NAMALWA (cell line): ENCODE data around the gene DPYSL3.

Experiments used
- DNase-seq: peaks from one replicate; pipeline ENCODE4 v3.0.0-alpha.2; 2015; ENCODE audit warnings: low spot score

The DPYSL3 gene

GRCh38 chr5:147512659-147513379, 3.0 kb upstream of the DPYSL3 start:
- DNase-seq = no peak

DNA sequence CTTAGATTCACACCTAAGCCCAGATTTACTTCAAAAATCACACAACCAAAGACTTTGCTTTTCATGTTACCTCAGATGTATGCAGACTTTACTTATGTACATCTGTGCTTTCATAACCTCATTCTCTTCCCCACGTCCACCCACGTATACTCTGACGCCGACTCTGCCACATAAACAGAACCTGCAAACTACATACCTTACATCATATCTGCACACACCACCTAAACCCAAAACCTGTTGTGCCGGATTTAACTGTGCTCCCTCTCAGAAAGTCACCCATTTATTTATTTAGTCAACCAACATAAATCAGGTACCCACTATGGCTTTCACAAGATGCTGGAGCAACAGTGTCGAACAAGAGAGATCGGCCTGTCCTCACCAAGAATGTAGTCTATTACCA, 1.0 kb upstream of the DPYSL3 start:
- DNase-seq = no peak

DNA sequence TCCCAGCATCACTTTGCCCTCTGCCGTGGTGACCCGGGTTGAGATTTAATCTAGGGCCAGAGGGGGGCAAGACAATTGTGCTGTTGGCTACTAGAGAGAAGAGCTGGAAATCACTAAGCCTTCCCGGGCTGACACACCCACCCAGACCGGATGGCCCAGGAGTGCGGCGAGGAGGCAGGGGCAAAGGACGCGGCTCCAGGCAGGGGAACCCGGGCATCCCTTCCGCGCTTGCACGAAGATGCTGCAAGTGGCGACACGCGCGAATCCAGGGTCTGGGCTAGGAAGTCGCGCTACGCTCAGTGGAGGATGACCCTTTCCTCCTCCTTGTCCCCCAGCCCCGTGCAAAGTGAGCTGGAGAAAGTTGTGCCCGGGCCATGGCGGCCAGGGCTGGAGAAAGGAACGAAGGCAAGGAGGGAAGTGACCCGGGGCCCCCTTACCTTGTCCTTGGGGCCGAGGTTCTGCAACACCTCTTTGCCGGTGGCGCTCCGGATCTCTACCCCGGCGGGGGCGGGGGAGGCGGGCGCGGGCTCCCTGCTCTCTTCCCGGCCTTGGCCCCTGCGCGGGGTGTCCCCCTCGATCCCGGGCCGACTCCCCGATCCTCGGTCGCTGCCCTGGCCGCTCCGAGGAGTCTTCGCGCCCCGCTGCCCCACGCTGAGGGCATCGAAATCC, 693 bp downstream of the DPYSL3 start:
- DNase-seq = no peak

- DNase-seq = no peak
Measured at GRCh38 chr5:147508711-147509040, 1.2 kb downstream of the DPYSL3 start.

DNA sequence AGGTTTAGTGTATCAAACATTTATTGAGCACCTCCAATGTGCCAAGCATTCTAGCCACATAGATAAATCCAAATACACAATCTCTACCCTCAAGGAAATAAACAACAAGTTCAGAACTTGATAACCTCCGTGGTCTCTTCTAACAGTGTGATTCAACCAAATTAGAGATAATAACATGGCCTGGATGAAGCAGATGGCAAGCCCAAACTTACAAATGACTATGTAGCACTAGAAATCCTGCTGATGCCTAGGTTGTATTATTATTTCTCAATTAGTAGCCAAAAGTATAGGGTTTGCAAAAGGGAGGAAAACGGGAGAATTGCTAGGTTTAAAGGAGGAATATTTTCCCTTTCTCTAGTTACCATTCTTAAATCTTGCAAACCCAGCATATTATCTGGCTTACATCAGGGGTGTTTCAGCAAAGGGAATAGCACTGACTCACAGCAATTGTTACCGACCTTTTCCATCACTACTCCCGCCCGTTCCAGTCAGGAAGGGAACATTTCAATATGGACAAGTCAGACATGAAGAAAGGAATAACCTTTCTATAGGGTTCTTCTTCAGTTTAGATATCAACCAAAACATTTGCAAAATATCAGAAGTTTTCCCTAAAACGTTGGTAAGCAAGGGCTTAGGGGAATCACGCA, 2.3 kb downstream of the DPYSL3 start:
- no peak for DNase-seq

- no peak for DNase-seq
Measured at GRCh38 chr5:147504535-147504934, 5.3 kb downstream of the DPYSL3 start.

DNA sequence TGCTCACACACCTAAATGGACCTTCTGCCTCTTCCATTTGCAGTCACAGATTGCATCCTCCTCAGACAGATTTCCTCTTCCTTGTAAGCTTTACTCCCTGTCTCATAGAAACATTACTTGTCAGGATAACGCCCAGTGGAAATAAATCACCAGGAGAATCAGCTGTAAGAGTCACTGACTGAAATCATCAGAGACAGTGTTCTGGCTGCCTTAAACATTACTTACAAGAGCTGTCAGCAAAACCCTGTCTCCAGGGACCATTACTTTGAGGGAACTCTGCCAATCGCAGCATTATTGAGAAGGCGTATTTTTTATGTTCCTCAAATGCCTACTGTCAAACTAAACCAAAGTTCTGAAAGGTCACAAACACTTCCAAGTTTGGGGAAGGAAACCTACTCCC, 5.9 kb downstream of the DPYSL3 start:
- no peak for DNase-seq

GRCh38 chr5:147490989-147491388, 18.9 kb downstream of the DPYSL3 start:
- no peak for DNase-seq

DNA sequence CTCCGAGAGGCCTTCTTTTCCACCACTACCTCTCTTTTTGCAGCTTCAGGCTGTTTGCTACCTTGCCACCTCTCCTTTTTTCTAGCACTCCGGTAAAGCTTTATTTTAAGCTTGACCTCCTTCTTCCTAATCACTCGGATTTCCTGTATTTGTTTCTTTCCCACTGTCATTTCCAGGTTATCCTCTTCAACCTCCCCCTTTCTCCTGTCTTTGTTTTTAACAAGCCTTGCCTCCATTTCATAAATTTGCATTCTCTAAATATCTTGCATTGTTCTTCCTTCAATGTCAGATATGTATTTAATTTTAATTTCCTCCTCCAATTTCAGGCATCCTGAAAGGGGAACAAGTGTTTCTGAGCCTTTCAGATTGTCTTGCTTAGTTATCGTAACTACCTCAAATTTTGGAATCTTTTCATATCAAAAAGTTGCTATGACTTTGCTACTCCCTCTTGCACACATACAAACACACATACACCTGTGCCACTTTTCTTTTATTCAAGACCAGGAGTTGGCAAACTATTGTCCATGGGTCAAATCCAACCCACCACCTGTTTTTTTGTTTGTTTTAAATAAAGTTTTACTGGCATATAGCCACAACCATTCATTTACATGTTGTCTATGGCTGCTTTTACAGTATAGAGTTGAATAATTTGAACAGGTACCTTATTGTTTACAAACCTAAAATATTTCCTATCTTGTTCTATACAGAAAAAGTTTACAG, 22.7 kb downstream of the DPYSL3 start:
- no peak for DNase-seq

DNA sequence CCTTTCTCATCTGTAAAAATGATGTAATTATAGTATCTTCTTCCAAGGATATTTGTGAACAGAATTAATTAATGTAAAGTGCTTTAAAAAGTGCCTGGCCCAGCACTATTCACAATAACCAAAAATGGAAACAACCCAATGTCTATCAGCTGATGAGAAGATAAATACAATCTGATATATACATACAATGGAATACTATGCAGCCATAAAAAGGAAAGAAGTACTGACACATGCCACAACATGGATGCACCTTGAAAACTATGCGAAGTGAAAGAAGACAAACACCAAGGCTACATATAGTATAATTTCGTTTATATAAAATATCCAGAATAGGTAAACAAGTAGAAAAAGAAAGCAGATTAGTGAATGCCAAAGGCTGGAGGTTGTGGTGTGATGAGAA, 24.1 kb downstream of the DPYSL3 start:
- DNase-seq = no peak

DNA sequence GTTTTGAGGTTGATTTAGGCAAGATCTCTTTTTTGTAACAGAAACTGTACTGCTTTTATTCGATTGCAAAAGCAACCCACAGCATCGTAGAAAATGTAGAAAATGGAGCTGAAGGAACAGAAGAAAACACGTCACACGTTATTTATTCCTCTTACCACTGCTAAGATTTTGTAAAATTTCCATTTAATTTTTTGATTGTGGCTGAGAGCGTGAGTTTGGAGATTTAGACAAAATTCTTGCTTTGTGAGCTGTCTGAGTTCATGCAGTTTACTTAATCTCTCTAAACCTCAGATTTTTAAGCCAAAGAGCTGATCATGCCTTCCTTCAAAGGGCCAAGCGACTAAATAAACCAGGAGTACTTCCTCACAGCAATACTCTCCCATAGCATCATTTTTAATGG, 24.8 kb downstream of the DPYSL3 start:
- no peak for DNase-seq

GRCh38 chr5:147484708-147485020, 25.2 kb downstream of the DPYSL3 start:
- no peak for DNase-seq

DNA sequence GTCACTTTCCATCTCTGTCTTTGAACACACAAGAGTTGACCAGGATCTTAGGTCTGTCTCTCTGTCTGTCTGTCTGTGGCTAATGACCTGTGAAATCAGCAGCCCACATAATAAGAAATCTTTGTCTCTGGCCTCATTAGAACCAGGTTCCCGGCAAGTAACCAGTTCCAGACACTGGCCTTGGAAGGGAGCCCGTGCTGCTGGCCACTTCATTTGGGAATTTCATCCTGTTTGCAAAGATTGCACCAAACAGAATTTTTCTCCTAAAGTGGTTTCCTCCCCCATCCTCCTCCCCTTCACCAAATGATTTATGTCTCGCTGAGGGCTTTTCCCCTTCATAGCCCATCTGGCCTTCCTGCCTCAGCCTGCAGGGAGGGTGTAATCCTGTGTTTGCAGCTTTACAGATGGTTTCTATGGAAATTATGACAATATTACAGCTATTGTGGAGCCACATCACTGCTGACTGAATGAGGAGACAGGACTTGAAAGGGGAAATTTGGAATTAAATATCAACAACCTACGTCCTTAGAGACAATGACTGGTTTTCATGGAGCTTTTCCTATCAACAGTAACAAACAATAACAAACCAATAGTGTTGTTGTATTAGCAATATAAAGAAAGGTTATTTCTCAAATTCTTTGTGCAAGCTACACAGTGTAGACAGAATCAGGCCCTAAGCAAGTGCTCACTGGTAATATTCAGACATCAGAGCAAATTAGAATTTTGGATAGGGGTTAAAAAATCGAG, 25.7 kb downstream of the DPYSL3 start:
- no peak for DNase-seq

- DNase-seq = no peak
Measured at GRCh38 chr5:147483188-147483790, 26.6 kb downstream of the DPYSL3 start.

DNA sequence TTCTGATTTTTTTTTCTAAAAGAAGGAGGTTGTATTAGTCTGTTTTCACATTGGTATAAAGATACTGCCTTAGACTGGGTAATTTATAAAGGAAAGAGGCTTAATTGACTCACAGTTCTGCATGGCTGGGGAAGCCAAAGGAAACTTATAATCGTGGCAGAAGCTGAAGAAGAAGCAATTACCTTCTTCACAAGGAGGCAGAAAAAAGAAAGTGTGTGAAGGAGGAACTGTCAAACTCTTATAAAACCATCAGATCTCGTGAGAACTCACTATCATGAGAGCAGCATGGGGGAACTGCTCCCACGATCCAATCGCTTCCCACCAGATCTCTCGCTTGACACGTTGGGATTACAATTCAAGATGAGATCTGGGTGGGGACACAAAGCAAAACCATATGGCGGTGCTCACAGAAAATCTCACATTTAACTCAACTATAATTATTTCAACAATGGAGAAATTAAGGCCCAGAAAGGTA, 27.1 kb downstream of the DPYSL3 start:
- no peak for DNase-seq

DNA sequence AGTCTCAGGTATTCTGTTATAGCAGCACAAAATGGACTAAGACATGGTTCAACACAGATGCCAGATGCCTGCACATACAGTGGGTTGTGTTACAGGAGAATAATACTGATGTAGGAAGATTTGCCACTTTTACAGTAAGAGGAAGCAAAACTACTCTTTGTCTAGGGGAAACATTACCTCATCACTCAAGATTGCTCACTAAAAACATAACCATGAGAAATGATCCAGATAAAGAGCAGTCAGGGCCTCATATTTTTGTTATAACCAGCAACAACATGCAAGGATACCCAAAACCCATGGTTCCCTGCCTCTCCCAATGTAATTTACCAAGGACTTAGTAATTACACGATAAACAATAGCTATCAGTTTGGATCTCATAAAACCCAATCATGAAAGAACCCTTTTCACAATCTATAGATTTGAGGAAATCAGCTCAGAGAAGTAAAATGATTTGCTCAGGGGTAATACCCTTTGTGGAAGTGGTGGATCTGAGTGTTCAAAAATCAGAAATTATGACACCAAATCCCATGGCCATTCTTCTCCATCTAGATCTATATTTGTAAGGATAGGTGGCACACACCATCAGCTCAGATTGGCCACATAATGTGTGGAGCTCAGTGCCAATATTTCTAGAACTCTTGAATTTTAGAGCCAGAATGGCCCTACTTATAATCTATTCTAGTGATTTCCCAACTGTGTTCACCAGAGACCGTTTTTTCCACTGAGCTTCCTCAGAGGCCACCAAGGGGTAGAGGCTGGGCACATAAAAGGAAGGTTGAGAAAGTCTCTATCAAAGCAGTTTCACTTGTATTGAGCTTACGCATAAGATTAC, 27.8 kb downstream of the DPYSL3 start:
- no peak for DNase-seq

DNA sequence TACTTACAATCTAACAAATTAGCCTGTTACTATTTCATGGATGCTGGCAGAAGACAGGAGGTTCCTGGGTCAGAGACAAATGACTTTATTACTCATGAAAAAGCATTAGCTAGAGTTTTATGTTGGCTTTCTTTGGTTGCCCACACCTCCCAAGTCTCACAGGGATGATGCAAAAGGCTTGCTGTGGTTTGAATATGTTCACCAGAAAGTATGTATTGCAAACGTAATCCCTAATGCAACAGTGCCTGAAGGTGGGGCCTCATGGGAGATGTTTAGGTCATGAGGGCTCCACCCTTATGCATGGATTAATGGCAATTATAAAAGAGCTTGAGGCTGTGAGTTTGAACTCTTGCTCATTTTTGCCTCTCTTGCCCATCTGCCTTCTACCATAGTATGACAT, 28.5 kb downstream of the DPYSL3 start:
- DNase-seq = no peak

DNA sequence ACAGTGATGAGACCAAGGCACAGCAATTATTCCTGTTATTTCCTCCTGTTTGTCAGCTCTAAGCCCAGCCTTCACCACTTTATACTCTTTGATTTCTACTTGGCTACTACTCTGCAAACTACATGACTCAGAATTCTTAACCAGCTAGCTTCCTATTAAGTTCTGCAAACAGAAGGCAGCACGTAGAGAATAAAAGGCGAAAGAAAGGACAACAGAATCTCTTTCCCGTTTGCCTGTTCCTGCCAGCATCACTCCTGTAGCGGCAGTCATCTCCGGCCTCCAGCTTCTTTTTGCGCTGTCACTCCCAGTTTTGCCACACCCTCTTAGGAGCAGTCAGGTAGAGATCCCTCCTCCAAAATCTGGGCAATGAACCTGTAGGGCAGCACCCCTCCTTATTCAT, 29.9 kb downstream of the DPYSL3 start:
- DNase-seq = no peak

- DNase-seq = no peak
Measured at GRCh38 chr5:147479444-147479843, 30.4 kb downstream of the DPYSL3 start.

DNA sequence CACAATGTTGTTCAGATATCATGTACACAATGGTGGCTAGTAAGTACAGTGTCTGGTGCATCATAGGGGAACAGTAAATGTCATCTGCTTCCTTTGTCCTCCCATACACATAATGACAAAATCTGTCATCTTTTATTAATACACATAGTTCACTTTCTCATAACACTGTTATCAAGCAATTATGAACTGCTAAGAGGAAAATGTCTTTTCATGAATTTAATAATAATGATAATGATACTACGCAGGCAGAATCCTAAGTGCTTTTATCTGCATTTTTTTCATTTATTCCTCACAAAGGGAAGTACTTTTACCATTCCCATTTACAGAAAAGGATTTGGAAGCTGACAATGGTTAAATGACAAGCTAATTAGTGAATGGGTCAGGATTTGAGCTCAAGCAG, 35.7 kb downstream of the DPYSL3 start:
- no peak for DNase-seq
